Neuronal stem cell (in vitro differentiated cells): Measurements from ENCODE around the gene ASMTL.
A peak's percentile ranks its signal among the peaks of the same experiment; 100 is the strongest.

Experiments used
- DNase-seq: peaks from one replicate; pipeline ENCODE4 v3.0.0-alpha.2; 2013; ENCODE audit warnings: low spot score
- H2AFZ ChIP-seq: one replicate; pipeline ENCODE4 v1.6.1; 2013; ENCODE audit warnings: mild to moderate bottlenecking, low read length, inconsistent platforms
- H2AK5ac ChIP-seq: 2 replicates; pipeline ENCODE4 v1.6.1; 2013; ENCODE audit warnings: low read depth, mild to moderate bottlenecking, inconsistent platforms, low read length, moderate library complexity, mixed read lengths
- H2BK120ac ChIP-seq: 2 replicates; pipeline ENCODE4 v1.6.1; 2013; ENCODE audit warnings: low read depth, mild to moderate bottlenecking, inconsistent platforms, low read length, moderate library complexity, mixed read lengths
- H2BK12ac ChIP-seq: one replicate; pipeline ENCODE4 v1.6.1; 2013; ENCODE audit warnings: low read length, inconsistent platforms
- H2BK15ac ChIP-seq: 2 replicates; pipeline ENCODE4 v1.6.1; 2013; ENCODE audit warnings: mild to moderate bottlenecking, low read length, inconsistent platforms, mixed read lengths
- H2BK5ac ChIP-seq: one replicate; pipeline ENCODE4 v1.6.1; 2013; ENCODE audit warnings: inconsistent platforms, mild to moderate bottlenecking, low read length, moderate library complexity
- H3K14ac ChIP-seq: one replicate; pipeline ENCODE4 v1.6.1; 2013; ENCODE audit warnings: low read length, inconsistent platforms
- H3K18ac ChIP-seq: 2 replicates; pipeline ENCODE4 v1.6.1; 2013; ENCODE audit warnings: low read length, inconsistent platforms
- H3K23ac ChIP-seq: 2 replicates; pipeline ENCODE4 v1.6.1; 2013; ENCODE audit warnings: low read depth, mild to moderate bottlenecking, mixed read lengths, low read length, inconsistent platforms; ENCODE audit not compliant: poor library complexity
- H3K27ac ChIP-seq: replicated peaks from 3 replicates; pipeline ENCODE4 v1.5.1; 2013; ENCODE audit warnings: low read length, inconsistent platforms
- H3K27me3 ChIP-seq, 3 experiments: 2 replicates each; pipeline ENCODE4 v1.6.1; 2013; ENCODE audit warnings: low read length in 3 of 3, mild to moderate bottlenecking in 2 of 3, inconsistent platforms in 1 of 3, low read depth in 1 of 3, mixed read lengths in 1 of 3, moderate library complexity in 1 of 3; ENCODE audit not compliant: control insufficient read depth in 3 of 3, insufficient read depth in 3 of 3
- H3K36me3 ChIP-seq, 2 donors: replicated peaks in 1 of 2; 2 replicates each; pipeline ENCODE4 v1.6.1; 2013; ENCODE audit warnings: low read length in 2 of 2; ENCODE audit not compliant: control insufficient read depth in 2 of 2, insufficient read depth in 2 of 2
- H3K4ac ChIP-seq: 2 replicates; pipeline ENCODE4 v1.6.1; 2013; ENCODE audit warnings: inconsistent platforms, mild to moderate bottlenecking, low read length, moderate library complexity
- H3K4me1 ChIP-seq, 2 donors: 1 replicate in 1 of 2; 2 replicates in 1 of 2; pipeline ENCODE4 v1.6.1; 2013; ENCODE audit warnings: low read length in 2 of 2, low read depth in 1 of 2; ENCODE audit not compliant: control insufficient read depth in 2 of 2, insufficient read depth in 1 of 2
- H3K4me2 ChIP-seq: one replicate; pipeline ENCODE4 v1.6.1; 2013; ENCODE audit warnings: mild to moderate bottlenecking, low read length, inconsistent platforms; ENCODE audit not compliant: insufficient read depth, poor library complexity, severe bottlenecking
- H3K4me3 ChIP-seq, 2 donors: 2 replicates each; pipeline ENCODE4 v1.5.1; 2013; ENCODE audit warnings: low read length in 2 of 2, mild to moderate bottlenecking in 2 of 2, inconsistent platforms in 1 of 2, moderate library complexity in 1 of 2
- H3K79me1 ChIP-seq: one replicate; pipeline ENCODE4 v1.6.1; 2013; ENCODE audit warnings: low read depth, mild to moderate bottlenecking, inconsistent platforms, low read length, moderate library complexity
- H3K9ac ChIP-seq: one replicate; pipeline ENCODE4 v1.6.1; 2013; ENCODE audit warnings: mild to moderate bottlenecking, low read depth, low read length, inconsistent platforms; ENCODE audit not compliant: poor library complexity
- H3K9me3 ChIP-seq, 2 donors: replicated peaks in 1 of 2; 2 replicates each; pipeline versions ENCODE3 to v1.6.1; 2013; ENCODE audit warnings: low read length in 2 of 2, mild to moderate bottlenecking in 2 of 2, inconsistent platforms in 1 of 2, low read depth in 1 of 2, mixed read lengths in 1 of 2, moderate library complexity in 1 of 2; ENCODE audit not compliant: control insufficient read depth in 2 of 2, insufficient read depth in 1 of 2
- H4K8ac ChIP-seq: one replicate; pipeline ENCODE4 v1.6.1; 2013; ENCODE audit warnings: low read depth, mild to moderate bottlenecking, inconsistent platforms, low read length, moderate library complexity
- H4K91ac ChIP-seq: one replicate; pipeline ENCODE4 v1.6.1; 2013; ENCODE audit warnings: low read length, low read depth, mild to moderate bottlenecking, inconsistent platforms; ENCODE audit not compliant: poor library complexity
- WGBS, 2 donors: extraction: QIAGEN DNeasy Blood & Tissue Kit; methylation state at CpG; one replicate each; pipeline ENCODE4 v1.1.7; 2013; ENCODE audit warnings: missing lambda C conversion rate in 2 of 2, mixed read lengths in 1 of 2; ENCODE audit not compliant: insufficient read length in 2 of 2, insufficient replicate concordance in 1 of 2; ENCODE audit errors: extremely low coverage in 2 of 2; 5-methylcytosine and 5-hydroxymethylcytosine counted together

The ASMTL gene

DNA sequence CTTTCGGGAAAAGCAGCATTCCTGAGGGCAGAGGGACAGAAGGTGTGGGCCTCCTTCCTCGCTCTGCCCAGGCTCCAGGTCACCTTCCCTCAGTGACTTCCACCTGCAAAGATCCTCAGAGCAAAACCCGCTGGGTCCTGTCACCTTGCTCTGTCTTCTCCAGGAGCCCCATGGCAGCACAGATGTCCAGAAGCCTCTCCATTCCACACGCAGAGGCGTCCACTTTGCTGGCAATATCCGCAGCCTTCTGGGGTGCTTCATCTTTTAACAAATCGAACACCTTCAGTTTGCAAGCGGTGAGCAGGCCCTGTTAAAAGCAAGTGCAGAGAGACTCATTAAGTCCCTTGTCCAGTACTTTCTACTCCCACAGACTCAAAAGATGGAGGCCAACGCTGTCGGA is 27.3 kb downstream of the ASMTL start:
- H3K4me3 ChIP-seq: no peak overlapping the region
- no CpG with 5 or more reads among the region's 10 CpGs for WGBS, 2 donors
- H3K18ac ChIP-seq: no peak overlapping the region
- H4K8ac ChIP-seq: no peak overlapping the region
- no peak overlapping the region for H2BK120ac ChIP-seq
- H2BK5ac ChIP-seq: no peak overlapping the region
- no peak overlapping the region for H3K23ac ChIP-seq
- H3K79me1 ChIP-seq: peaks cover 2% of the 10 kb centered on the region
- no peak overlapping the region for H3K4ac ChIP-seq
- peaks cover 28 to 31% of the 10 kb centered on the region in 2 donors for H3K9me3 ChIP-seq
- no peak overlapping the region for H3K9ac ChIP-seq
- peaks cover 0 to 2% (median 0%) of the 10 kb centered on the region in 3 experiments for H3K27me3 ChIP-seq
- no peak overlapping the region for H3K27ac ChIP-seq
- H2AK5ac ChIP-seq: peak overlapping the region; percentile 18
- peaks cover 48 to 75% of the 10 kb centered on the region in 2 donors for H3K36me3 ChIP-seq
- H2AFZ ChIP-seq: no peak overlapping the region
- H4K91ac ChIP-seq: no peak overlapping the region
- H3K14ac ChIP-seq: no peak overlapping the region
- no peak overlapping the region for H2BK12ac ChIP-seq
- H3K4me1 ChIP-seq: no peaks in the 10 kb centered on the region
- H3K4me2 ChIP-seq: no peak overlapping the region
- H2BK15ac ChIP-seq: no peak overlapping the region
- DNase-seq: no peak

DNA sequence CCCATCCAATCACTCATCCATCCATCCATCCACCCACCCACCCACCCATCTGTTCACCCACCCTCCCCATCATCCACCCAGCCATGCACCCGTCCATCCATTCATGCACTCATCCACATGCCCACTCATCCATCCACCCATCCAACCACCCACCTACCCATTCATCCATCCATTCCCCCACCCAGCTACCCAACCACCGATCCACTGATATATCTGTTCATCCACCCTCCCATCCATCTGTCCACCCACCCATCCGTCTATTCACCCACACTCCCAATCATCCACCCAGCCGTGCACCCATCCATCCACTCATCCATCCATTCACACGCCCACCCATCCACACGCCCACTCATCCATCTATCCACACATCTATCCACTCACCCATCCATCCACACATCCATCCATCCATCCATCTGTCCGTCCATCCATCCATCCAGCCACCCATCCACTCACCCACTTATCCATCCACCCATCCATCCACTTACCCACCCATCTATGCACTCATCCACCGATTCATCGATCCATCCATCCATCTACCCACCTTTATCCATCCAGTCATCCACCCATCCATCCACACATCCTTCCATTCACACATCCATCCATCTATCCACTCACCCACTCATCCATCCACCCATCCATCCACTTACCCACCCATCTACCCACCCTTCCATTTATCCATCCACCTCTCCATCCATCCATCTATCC is 28.4 kb downstream of the ASMTL start:
- no peak overlapping the region for H3K4me2 ChIP-seq
- H4K91ac ChIP-seq: no peak overlapping the region
- peaks cover 0 to 2% (median 0%) of the 10 kb centered on the region in 3 experiments for H3K27me3 ChIP-seq
- no peak for DNase-seq
- H3K4ac ChIP-seq: no peak overlapping the region
- no peak overlapping the region for H3K9ac ChIP-seq
- H2BK5ac ChIP-seq: no peak overlapping the region
- no peak overlapping the region for H3K4me3 ChIP-seq
- 100% methylated on average over 2 of the region's 9 CpGs; no CpG with 5 or more reads in 1 of the 2 donors for WGBS, 2 donors
- no peak overlapping the region for H4K8ac ChIP-seq
- no peak overlapping the region for H2BK120ac ChIP-seq
- no peak overlapping the region for H3K27ac ChIP-seq
- peak overlapping the region; percentile 17 for H3K14ac ChIP-seq
- H3K79me1 ChIP-seq: peaks cover 2% of the 10 kb centered on the region
- no peaks in the 10 kb centered on the region for H3K4me1 ChIP-seq
- peaks cover 48 to 80% of the 10 kb centered on the region in 2 donors for H3K36me3 ChIP-seq
- no peak overlapping the region for H2AFZ ChIP-seq
- H3K18ac ChIP-seq: no peak overlapping the region
- H2BK12ac ChIP-seq: no peak overlapping the region
- no peak overlapping the region for H2BK15ac ChIP-seq
- no peak overlapping the region for H3K23ac ChIP-seq
- H3K9me3 ChIP-seq: peaks cover 28 to 31% of the 10 kb centered on the region in 2 donors
- no peak overlapping the region for H2AK5ac ChIP-seq

DNA sequence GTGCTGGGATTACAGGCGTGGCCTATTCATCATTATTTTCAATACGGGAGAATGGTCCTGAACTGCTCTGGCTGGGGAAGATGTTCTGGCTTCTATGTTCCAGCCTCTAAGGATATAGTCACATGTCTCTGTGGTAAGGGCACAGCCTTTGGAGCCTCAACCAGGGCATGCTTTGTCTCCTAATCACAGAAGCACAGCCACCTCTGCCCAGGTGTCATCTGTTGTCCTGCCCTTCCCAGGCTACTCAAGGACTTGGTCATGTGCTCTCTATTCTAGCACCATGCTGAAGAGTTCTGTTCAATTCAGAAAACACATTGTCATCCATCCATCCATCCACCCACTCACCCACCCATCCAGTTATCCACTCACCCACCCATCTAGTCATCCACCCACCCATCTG is 29.5 kb downstream of the ASMTL start:
- Histone ChIP-seq H3K27ac (no peak overlapping the region), H3K14ac (no peak overlapping the region), H3K9ac (no peak overlapping the region), H4K91ac (no peak overlapping the region), H3K27me3 (peaks cover 0 to 2% (median 0%) of the 10 kb centered on the region in 3 experiments), H3K4me3 (no peak overlapping the region), H2BK5ac (no peak overlapping the region), H2BK15ac (no peak overlapping the region), H2AFZ (no peak overlapping the region), H3K18ac (no peak overlapping the region), H3K4me2 (no peak overlapping the region), H2BK12ac (no peak overlapping the region), H3K4ac (no peak overlapping the region), H3K9me3 (peaks cover 30 to 38% of the 10 kb centered on the region in 2 donors), H2BK120ac (no peak overlapping the region), H3K23ac (no peak overlapping the region), H3K79me1 (peaks cover 2% of the 10 kb centered on the region), H3K36me3 (peaks cover 57 to 90% of the 10 kb centered on the region in 2 donors), H3K4me1 (no peaks in the 10 kb centered on the region), H4K8ac (no peak overlapping the region), H2AK5ac (no peak overlapping the region)
- WGBS, 2 donors: no CpG with 5 or more reads among the region's 2 CpGs
- no peak for DNase-seq

DNA sequence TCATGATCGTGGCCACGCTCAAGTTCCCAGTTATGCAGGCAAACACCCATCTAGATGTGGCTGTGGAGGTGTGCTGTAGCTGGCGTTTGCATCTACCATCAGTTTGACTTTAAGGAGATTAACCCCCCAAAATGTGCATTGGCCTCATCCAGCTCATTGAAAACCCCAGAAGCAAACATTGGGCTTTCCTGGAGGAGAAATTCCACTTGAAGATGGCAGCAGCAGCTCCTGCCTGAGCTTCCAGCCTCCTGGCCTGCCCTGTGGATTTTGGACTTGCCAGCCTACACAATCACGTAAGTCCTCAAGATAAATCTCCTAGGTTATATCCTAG is 30.6 kb downstream of the ASMTL start:
- no peak overlapping the region for H2AK5ac ChIP-seq
- peaks cover 31 to 42% of the 10 kb centered on the region in 2 donors for H3K9me3 ChIP-seq
- no peak overlapping the region for H3K9ac ChIP-seq
- no peak overlapping the region for H3K18ac ChIP-seq
- no peak overlapping the region for H4K8ac ChIP-seq
- H2BK15ac ChIP-seq: no peak overlapping the region
- no peak for DNase-seq
- no peak overlapping the region for H2BK120ac ChIP-seq
- peaks cover 62 to 92% of the 10 kb centered on the region in 2 donors for H3K36me3 ChIP-seq
- peaks cover 0 to 2% (median 0%) of the 10 kb centered on the region in 3 experiments for H3K27me3 ChIP-seq
- H2BK5ac ChIP-seq: no peak overlapping the region
- H3K14ac ChIP-seq: no peak overlapping the region
- H3K79me1 ChIP-seq: no peaks in the 10 kb centered on the region
- H3K4me1 ChIP-seq: no peaks in the 10 kb centered on the region
- WGBS, 2 donors: no CpG with 5 or more reads among the region's 4 CpGs
- H3K23ac ChIP-seq: no peak overlapping the region
- no peak overlapping the region for H4K91ac ChIP-seq
- H3K27ac ChIP-seq: no peak overlapping the region
- no peak overlapping the region for H2BK12ac ChIP-seq
- H3K4me2 ChIP-seq: no peak overlapping the region
- no peak overlapping the region for H2AFZ ChIP-seq
- no peak overlapping the region for H3K4me3 ChIP-seq
- no peak overlapping the region for H3K4ac ChIP-seq
